ENCODE data around the gene ESR2.

- TF ChIP-seq POLR2AphosphoS5 (IDR thresholded peaks at IDR 0.05) = no peak
- TF ChIP-seq, protein P1, sequence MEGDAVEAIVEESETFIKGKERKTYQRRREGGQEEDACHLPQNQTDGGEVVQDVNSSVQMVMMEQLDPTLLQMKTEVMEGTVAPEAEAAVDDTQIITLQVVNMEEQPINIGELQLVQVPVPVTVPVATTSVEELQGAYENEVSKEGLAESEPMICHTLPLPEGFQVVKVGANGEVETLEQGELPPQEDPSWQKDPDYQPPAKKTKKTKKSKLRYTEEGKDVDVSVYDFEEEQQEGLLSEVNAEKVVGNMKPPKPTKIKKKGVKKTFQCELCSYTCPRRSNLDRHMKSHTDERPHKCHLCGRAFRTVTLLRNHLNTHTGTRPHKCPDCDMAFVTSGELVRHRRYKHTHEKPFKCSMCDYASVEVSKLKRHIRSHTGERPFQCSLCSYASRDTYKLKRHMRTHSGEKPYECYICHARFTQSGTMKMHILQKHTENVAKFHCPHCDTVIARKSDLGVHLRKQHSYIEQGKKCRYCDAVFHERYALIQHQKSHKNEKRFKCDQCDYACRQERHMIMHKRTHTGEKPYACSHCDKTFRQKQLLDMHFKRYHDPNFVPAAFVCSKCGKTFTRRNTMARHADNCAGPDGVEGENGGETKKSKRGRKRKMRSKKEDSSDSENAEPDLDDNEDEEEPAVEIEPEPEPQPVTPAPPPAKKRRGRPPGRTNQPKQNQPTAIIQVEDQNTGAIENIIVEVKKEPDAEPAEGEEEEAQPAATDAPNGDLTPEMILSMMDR (IDR thresholded peaks at IDR 0.05) = no peak
- no peak for TF ChIP-seq POLR2A (IDR thresholded peaks at IDR 0.05)
- no peak for TF ChIP-seq EP300 (IDR thresholded peaks at IDR 0.05; ENCODE audit: low read depth)
Measured at GRCh38 chr14:64238049-64238448, 56.1 kb downstream of the ESR2 start.

Measured in transverse colon (tissue), 4 donors.